Measurements from ENCODE around the gene CYB5RL.

CYB5RL gene

DNA sequence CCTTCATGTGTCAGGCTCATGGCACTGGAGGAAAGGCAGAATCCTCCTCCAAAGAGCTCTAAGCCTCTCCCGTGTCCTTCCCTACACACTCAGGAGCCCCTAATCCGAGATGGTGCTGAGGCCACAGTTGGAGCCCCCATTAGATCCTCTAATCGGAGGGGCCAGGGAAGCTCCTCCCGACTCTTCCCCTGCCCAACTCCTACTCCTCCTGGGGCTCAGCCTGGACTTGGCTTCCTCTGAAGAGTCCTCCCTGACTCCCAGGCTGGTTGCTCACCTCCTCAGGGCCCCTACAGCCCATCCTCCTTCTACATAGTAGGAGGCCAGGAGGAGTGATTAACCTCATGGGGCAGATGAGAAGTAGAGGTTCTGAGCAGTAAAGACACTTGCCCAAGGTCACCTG lies 25.7 kb downstream of the CYB5RL start:
- Histone ChIP-seq H3K4me1 (ENCODE audit: control insufficient read depth in 1 of 2, insufficient read depth in 1 of 2, low read depth in 1 of 2, low read length in 1 of 2) (no peaks in the 10 kb centered on the region), H3K27ac (no peak overlapping the region), H3K4me3 (ENCODE audit: low read depth in 1 of 2, low read length in 1 of 2) (no peak overlapping the region), H3K36me3 (peaks cover 7% of the 10 kb centered on the region), H3K27me3 (no peaks in the 10 kb centered on the region), H3K9me3 (no peaks in the 10 kb centered on the region)
- TF ChIP-seq CTCF (IDR thresholded peaks at IDR 0.05): no peak

- Histone ChIP-seq H3K27me3 (no peaks in the 10 kb centered on the region), H3K4me3 (ENCODE audit: low read depth in 1 of 2, low read length in 1 of 2) (no peak overlapping the region), H3K27ac (no peak overlapping the region), H3K9me3 (no peaks in the 10 kb centered on the region), H3K4me1 (ENCODE audit: control insufficient read depth in 1 of 2, insufficient read depth in 1 of 2, low read depth in 1 of 2, low read length in 1 of 2) (no peaks in the 10 kb centered on the region), H3K36me3 (peaks cover 4% of the 10 kb centered on the region)
- TF ChIP-seq CTCF (IDR thresholded peaks at IDR 0.05): no peak
Measured at GRCh38 chr1:54173681-54174080, 26.1 kb downstream of the CYB5RL start.

- H3K9me3 ChIP-seq: no peaks in the 10 kb centered on the region
- no peak for TF ChIP-seq CTCF (IDR thresholded peaks at IDR 0.05)
- H3K36me3 ChIP-seq: no peaks in the 10 kb centered on the region
- no peaks in the 10 kb centered on the region for H3K4me1 ChIP-seq (ENCODE audit: control insufficient read depth in 1 of 2, insufficient read depth in 1 of 2, low read depth in 1 of 2, low read length in 1 of 2)
- H3K27me3 ChIP-seq: no peaks in the 10 kb centered on the region
- no peak overlapping the region for H3K27ac ChIP-seq
- no peak overlapping the region for H3K4me3 ChIP-seq (ENCODE audit: low read depth in 1 of 2, low read length in 1 of 2)
Measured at GRCh38 chr1:54172614-54173599, 26.9 kb downstream of the CYB5RL start.

DNA sequence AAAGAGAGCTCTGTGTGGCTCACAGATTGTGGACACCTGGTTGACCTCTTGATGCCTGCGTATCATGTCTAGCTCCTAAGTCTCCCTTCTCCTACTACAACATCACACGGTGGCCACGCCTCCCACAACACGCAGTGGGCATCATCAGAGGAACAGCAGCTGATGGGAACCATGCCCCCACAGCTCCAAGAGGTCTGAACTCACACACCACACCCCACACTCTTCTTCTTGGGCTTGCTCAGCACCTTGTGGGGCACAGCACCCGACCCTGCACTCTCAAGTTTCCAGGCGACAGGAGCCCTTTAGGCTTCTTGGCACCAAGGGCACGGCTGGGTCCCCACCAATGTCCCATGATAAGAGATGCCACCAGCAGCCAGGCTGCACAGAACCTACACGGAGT lies 28.2 kb downstream of the CYB5RL start:
- Histone ChIP-seq H3K4me3 (ENCODE audit: low read depth in 1 of 2, low read length in 1 of 2) (no peak overlapping the region), H3K4me1 (ENCODE audit: control insufficient read depth in 1 of 2, insufficient read depth in 1 of 2, low read depth in 1 of 2, low read length in 1 of 2) (no peaks in the 10 kb centered on the region), H3K27me3 (no peaks in the 10 kb centered on the region), H3K36me3 (no peaks in the 10 kb centered on the region), H3K27ac (no peak overlapping the region), H3K9me3 (no peaks in the 10 kb centered on the region)
- no peak for TF ChIP-seq CTCF (IDR thresholded peaks at IDR 0.05)

DNA sequence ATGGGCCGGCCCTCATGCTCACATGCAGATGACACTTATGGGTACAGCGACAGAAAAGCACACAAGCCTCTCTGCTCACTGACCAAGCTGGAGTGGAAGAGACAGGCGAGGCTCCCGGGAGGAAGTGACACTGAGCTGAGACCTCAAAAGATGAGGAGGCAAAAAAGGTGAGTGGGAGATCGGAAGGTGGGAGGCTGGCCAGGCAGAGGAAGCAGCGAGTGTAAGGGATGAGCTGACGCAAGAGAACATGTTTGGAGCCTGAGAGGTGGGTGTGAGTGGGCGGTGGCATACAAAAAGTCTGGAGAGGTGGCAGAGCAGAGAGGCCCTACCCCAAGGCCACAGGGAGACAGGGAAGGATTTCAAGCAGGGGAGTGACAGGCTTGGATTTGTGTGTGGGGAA lies 28.8 kb downstream of the CYB5RL start:
- Histone ChIP-seq H3K36me3 (no peaks in the 10 kb centered on the region), H3K9me3 (no peaks in the 10 kb centered on the region), H3K4me3 (ENCODE audit: low read depth in 1 of 2, low read length in 1 of 2) (no peak overlapping the region), H3K27ac (no peak overlapping the region), H3K4me1 (ENCODE audit: control insufficient read depth in 1 of 2, insufficient read depth in 1 of 2, low read depth in 1 of 2, low read length in 1 of 2) (no peaks in the 10 kb centered on the region), H3K27me3 (no peaks in the 10 kb centered on the region)
- no peak for TF ChIP-seq CTCF (IDR thresholded peaks at IDR 0.05)
